Measurements from ENCODE around the gene GRIK3.
A peak's percentile ranks its signal among the peaks of the same experiment; 100 is the strongest.

The GRIK3 gene

DNA sequence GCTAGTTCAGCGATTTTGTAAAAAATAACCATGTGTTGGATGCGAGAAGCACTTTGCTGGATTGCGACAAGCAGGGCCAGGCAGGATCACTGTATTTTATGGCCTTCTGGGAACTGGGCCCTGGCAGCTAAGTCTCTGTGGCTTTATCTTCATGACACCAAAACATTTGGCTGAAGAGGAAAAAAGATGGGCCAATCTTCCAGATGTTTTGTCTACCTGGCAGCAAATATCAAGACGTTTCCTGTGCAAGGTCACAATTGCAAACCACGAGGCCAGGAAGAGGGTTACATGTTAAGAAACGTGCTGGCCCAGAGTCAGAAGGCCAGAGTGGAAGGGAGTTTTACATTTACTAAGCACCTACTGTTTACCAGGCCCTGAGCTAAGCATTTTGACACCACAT is 22.1 kb downstream of the GRIK3 start:
- no peak for DNase-seq

GRCh38 chr1:37010011-37010410 is 24.3 kb downstream of the GRIK3 start:
- DNase-seq, result no peak

DNA sequence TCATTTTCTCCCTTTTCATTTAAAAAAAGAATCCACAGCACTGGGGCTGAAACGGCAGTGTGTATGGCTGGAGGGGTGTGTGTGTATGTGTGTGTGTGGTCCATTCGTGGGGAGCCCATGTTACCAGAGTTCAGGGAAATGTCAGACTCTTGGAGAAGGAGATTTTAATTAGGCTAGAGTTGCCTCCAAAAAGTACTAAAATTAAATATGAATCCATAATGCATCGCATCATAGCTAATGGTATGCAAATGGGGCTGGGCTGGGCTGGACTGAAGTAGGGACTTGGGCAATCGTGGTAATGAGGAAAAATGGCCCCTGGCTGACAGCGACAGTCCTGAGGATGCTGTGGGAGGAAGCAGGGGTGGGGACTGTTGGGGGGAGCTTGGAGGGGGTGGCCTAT is 24.8 kb downstream of the GRIK3 start:
- no peak for DNase-seq

DNA sequence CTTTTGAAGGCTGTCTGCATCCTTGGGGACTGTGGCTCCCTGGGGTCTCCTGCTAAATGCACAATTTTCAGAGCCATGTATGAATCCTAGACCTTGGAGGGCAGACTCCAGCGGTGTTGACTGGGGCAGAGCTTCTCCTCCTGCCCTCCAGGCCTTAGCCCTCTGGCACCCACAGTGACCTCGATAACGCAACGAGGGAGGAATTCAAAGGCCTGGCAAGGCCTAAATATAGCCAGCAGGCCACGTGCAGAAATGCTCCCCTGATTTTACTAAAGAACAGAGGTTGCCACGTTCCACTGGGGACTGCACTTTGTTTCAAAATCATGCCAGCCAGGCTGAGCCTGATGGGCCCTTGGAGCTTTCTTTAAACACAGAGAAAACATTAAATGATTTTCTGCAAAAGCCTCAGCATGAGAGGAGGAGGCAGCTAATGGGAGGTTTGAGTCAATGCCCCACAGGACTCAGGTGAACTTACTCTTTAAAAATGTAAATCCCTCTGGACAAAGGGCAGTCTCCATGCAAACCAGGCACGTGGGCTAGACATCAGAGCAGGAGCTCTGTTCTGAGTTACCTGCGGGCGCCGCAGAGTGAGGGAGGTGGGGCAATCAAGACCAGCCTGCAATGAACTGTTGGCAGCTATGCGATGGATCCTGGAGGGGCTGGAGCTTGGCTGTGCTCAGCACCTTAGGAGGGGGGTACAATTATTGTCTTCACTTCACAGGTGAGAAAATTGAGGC is 28.0 kb downstream of the GRIK3 start:
- DNase-seq, result no peak

GRCh38 chr1:37002898-37003297 is 31.4 kb downstream of the GRIK3 start:
- DNase-seq, result no peak

DNA sequence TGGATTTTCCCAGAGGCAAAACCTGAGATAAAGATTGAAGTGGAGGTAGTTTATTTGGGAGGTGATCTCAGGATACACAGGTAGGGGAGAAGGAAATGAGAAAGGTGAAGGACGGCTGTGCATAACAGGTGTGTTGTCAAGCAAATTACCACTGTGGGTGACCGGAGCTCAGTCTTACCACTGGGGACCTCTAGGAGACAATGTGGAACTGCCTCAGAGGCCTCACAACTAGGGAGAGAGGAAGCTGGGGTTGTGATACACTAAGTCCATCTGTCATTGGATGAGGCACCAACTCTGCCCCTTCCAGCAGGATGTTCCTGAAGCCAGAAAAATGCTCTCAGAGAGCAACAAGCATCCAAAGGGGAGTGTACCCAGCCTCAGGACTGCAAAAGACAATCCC is 32.6 kb downstream of the GRIK3 start:
- DNase-seq, result no peak

DNA sequence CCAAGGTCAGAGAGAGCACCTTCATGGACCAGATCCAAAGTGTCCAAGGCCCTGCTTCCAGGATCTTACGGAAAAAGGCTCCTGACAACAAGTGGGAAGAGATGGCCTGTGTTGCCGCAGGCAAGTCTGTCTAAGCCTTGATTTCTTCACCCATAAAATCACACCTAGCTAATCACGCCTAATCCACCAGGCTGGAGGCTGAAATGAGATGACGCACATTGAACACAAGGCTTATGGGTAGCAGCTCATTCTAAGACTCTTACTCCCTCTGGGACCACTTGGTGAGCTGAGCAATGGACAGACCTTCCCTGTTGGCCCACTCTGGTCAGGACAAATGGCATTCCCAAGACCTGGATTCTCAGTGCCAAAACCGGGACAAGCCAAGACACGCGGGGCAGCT is 38.2 kb downstream of the GRIK3 start:
- no peak for DNase-seq

- no peak for DNase-seq
Measured at GRCh38 chr1:36994868-36995267, 39.4 kb downstream of the GRIK3 start.

DNA sequence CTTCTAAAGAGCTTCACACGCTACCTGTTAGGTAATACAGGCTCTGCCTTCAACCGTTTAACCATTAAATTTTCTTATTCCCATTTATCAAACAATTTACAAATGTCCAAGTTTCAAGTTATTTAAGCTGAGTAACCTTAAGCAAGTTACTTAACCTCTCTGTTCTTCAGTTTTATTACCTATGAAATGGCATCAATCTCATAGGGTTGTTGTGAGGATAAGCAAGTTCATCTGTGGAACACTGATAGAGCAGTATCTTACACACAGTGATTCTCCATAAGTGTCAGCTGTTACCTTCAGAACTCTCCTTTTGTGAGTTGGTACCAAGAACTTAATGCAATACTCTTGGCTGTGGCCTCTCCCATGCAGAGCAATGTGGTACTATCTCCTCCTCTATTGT is 40.0 kb downstream of the GRIK3 start:
- DNase-seq, result no peak

DNA sequence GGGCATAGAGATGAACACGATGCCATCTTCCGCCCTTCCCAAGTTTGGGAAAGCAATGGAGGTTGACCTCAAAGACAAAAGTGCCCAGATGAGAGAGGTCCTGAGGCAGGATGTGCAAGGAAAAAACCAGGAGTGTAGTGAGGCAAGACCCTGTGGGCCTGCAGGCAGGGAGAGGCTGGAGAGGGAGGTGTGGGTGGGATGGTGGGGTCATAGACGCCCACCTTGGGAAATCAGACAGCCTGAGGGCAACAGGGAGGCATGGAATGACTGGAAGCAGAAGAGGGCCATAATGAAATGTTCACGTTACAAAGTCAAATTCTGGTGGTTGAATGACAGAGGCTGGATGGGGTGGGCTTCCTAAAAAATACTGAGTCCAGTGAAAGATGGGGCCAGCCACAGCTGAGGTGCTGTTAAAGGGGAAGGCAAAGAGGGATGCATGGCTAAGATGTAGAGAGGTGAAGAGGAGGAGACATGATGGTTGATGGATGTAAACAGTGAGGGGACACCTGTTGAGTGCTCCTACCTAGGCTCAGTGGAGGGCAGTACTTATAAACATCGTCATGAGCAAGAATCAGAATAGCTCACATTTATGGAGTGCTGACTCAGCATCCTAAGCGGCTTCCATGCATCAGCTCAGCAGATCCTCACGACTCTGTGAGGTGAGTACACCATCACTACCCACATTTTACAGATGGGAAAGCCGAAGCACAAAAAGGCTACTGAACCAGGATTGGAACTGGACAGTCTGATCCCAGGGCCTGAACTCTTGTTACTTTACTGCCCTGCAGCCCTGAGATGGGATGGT is 42.0 kb downstream of the GRIK3 start:
- no peak for DNase-seq

- peak in 1 of 14 donors; percentile 44 for DNase-seq
Measured at GRCh38 chr1:36991551-36991950, 42.8 kb downstream of the GRIK3 start.

DNA sequence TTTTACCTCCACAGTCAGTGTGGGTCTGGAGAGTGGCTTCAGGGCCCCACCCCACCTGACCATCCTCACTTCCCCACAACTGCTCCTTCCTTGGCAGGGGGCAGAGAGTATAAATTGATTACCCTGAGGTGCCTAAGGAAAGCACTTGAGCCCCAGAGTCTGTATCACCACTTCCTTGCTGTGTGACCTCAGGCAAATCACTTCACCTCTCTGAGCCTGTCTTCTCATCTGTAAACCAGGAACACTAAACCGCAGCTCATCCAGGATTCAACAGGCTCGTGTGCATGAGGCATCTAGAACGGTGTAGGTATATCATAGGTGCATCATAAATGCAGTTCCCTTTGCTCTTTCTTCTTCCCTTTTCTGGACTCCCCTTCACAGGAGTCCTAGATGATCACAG is 43.4 kb downstream of the GRIK3 start:
- DNase-seq, result no peak

DNA sequence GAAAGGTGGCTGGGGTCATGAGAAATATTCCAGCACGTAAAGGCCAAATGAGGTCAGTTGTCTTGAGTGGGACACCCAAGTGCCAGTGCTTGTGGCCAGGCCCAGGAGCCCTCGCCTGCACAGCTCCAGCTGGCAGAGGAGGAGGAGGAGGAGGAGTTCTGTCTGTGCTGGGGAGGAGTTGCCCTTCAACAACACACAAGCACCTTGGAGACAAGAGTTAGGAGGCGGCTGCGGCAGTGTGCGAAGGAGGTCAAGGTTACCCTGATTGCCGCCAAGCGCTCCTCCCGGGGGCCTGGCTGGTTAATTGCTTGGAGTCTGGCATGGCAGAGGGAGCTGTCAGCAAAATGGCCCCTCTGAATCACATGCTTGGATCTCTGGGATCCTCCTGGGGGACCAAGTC is 45.1 kb downstream of the GRIK3 start:
- DNase-seq, result peak in 9 of 14 donors; percentile 21 to 81 (median 47)

- peak in 8 of 14 donors; percentile 8 to 81 (median 50) for DNase-seq
Measured at GRCh38 chr1:36988741-36989193, 45.5 kb downstream of the GRIK3 start.

DNA sequence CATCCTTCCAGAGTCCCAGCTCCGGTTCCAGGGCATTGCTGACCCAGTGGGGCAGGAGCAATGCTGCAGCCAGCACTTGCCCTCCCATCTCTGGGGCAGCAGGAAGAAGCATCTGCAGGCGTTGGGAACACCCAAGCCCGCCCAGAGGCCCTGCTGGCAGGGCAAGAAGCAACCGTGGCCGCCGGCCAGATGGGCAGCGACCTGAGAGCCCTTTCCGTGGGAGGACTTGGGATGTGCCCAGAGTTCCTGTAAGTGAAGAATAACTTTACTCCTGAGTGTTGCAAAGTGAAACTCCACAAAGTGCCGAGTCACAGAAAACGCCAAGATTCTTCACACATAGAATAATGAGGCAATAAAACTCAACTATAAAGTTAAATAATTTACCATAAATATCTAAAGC is 46.0 kb downstream of the GRIK3 start:
- DNase-seq, result peak in 10 of 14 donors; percentile 5 to 80 (median 48)

DNA sequence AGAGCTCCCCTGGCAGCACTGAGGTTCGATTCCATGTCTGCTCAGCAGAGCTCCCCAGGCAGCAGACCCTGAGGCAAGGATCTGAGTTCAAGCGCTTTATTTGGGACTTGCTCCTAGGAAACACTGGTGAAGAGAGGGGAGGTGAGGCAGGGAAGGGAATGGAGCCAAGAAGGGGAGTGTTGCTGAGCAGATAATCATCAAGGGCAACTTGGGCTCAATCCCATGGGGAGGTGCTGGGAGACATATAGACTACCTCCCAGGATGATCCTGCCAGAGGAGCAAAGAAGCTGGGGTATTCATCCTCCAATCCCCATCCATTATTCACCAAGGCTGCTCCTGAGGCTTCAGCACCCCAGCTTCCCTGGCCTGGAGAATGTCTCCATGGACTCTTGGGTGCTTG is 47.0 kb downstream of the GRIK3 start:
- DNase-seq, result no peak

DNA sequence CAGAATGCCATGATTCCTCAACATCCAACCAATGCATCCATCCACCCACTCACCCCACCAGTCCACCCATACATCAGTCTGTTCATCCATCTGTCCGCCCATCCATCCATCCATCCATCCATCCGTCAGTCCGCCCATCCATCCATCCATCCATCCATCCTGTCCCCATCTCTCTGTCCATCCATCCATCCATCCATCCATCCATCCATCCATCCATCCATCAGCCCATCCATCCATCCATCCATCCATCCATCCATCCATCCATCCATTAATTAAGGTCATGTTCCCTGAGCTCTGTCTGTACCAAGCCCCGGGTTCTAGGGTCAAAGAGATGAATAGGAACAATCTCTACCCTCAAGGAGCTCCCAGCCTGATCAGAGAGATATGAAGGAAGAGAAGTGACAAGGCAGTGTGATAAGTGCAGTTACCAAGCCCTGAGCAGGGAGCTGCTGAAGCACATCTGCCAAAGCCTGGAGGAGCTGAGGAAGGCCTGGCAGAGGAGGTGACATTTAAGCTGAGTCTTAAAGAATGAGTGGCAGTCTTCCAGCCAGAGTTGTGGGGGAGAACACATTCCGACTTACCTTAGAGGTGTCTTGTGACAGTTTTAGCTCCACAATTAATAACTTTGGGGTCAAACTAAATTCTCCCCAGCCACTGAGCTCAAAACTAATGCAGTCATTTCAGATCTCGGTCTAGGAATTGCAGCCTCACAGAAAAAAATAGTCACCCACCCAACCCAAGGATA is 47.9 kb downstream of the GRIK3 start:
- DNase-seq, result no peak

DNA sequence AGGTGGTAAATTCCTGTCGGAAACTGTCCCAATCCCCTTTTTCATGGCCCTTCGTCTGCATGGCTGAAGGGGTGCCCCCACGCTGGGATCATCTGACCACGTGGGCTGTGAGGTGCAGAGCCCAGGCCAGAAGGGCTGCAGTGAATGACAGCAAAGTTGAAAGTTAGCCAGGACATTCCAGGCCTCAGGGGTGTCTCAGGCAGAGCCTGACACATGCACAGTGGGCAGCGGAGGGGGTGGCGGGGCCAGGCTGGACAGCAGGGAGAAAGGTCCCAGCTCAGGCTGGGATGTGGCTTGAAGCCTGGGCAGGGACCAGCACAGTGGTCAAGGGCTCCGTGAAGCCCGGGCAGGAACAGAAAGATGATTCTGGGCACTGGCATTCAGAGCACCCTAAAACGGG is 49.6 kb downstream of the GRIK3 start:
- DNase-seq, result no peak

- DNase-seq, result no peak
Measured at GRCh38 chr1:36984026-36984425, 50.3 kb downstream of the GRIK3 start.

- peak in 3 of 14 donors; percentile 9 to 17 (median 11) for DNase-seq
Measured at GRCh38 chr1:36982709-36983108, 51.6 kb downstream of the GRIK3 start.

GRCh38 chr1:36981771-36982622 is 52.3 kb downstream of the GRIK3 start:
- peak in 1 of 14 donors; percentile 7 for DNase-seq

DNA sequence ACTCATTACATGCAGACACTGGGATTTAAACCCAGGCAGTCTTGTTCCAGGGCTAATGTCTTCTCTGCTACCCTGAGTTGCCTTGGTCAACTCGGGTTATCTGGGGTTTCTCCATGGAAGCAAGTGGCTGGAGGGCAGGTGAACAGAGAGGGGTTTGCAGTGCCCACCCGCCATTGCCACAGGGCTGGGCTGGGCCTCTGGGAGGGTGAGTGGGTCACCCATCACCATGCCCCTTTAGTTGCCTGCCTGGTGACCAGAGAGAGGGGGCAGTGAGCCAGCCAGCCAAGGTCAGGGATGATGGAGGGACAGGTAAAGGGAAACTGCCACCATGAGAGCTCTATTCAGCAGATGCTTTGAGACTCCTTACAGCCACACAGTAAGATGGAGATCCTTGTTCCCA is 53.2 kb downstream of the GRIK3 start:
- no peak for DNase-seq

Data from C1 segment of cervical spinal cord (tissue), 14 donors.